Activated CD4-positive, alpha-beta T cell treated with anti-CD3 and anti-CD28 coated beads for 4 hours (primary cell): ENCODE data around the gene CFAP157.
A peak's percentile ranks its signal among the peaks of the same experiment; 100 is the strongest.
"Not testable (repeated sequence)": the region's sequence is repeated elsewhere in the genome, so short reads cannot be mapped to it uniquely, and the experiment has no call there.

Experiments
- DNase-seq, 2 donors: peaks; one replicate each; pipeline ENCODE4 v3.0.0-alpha.2; 2020

CFAP157 gene

GRCh38 chr9:127739614-127740330, 33.0 kb downstream of the CFAP157 start:
- DNase-seq: no peak

GRCh38 chr9:127741831-127742434, 35.1 kb downstream of the CFAP157 start:
- no peak for DNase-seq

- no peak for DNase-seq
Measured at GRCh38 chr9:127742435-127743088, 35.8 kb downstream of the CFAP157 start.

GRCh38 chr9:127744398-127745110, 37.8 kb downstream of the CFAP157 start:
- DNase-seq: no peak

- DNase-seq: peak in 1 of 2 donors; percentile 15
Measured at GRCh38 chr9:127746959-127747569, 40.3 kb downstream of the CFAP157 start.

- no peak for DNase-seq
Measured at GRCh38 chr9:127749090-127749787, 42.5 kb downstream of the CFAP157 start.

- no peak for DNase-seq
Measured at GRCh38 chr9:127751269-127752054, 44.7 kb downstream of the CFAP157 start.

GRCh38 chr9:127753148-127753547, 46.4 kb downstream of the CFAP157 start:
- DNase-seq: no peak

- no peak for DNase-seq
Measured at GRCh38 chr9:127753622-127754021, 46.8 kb downstream of the CFAP157 start.

- DNase-seq: no peak
Measured at GRCh38 chr9:127754099-127755060, 47.6 kb downstream of the CFAP157 start.

GRCh38 chr9:127755061-127756060, 48.6 kb downstream of the CFAP157 start:
- DNase-seq: no peak

- DNase-seq: no peak
Measured at GRCh38 chr9:127756233-127756632, 49.4 kb downstream of the CFAP157 start.

GRCh38 chr9:127756776-127757175, 50.0 kb downstream of the CFAP157 start:
- DNase-seq: not testable (repeated sequence)

- DNase-seq: no peak
Measured at GRCh38 chr9:127758843-127759242, 52.1 kb downstream of the CFAP157 start.

GRCh38 chr9:127761061-127761460, 54.3 kb downstream of the CFAP157 start:
- no peak for DNase-seq

GRCh38 chr9:127761491-127761956, 54.7 kb downstream of the CFAP157 start:
- DNase-seq: no peak

- no peak for DNase-seq
Measured at GRCh38 chr9:127762111-127762676, 55.4 kb downstream of the CFAP157 start.

GRCh38 chr9:127763918-127764384, 57.2 kb downstream of the CFAP157 start:
- DNase-seq: no peak
